CD4-positive, alpha-beta T cell (primary cell): ENCODE measurements around the gene PCDHA1. TPM values are rescaled to one million over a fixed set of nuclear protein-coding genes. Genes with fewer than 3 reads are reported as not detected.

ENCODE experiments used
- ATAC-seq: fragments of 200-7000 bp; cut with Tn5 transposase; one replicate; pipeline ENCODE4 v1.10.0; 2022; ENCODE audit warnings: mild to moderate bottlenecking; ENCODE audit not compliant: poor library complexity
- CTCF ChIA-PET: fragments of 350-600 bp; sonication (Branson Sonifier 250); formaldehyde crosslinking; loops from one replicate; lab custom pipeline; 2021; ENCODE audit warnings: antibody characterized with exemption, inconsistent platforms; lab: Charles Lee
- POLR2A ChIA-PET: fragments of 350-600 bp; sonication (Branson Sonifier 250); formaldehyde crosslinking; loops from one replicate; lab custom pipeline; 2021; ENCODE audit warnings: antibody characterized with exemption, inconsistent platforms; lab: Charles Lee
- DNase-seq, 14 experiments: peaks; one replicate each; pipeline ENCODE4 v3.0.0-alpha.2; 2013 to 2020; ENCODE audit warnings: mixed read lengths in 2 of 14
- H3K27ac ChIP-seq, 2 donors: one replicate each; pipeline versions ENCODE4 v1.5.1 to v1.7.0; 2013; ENCODE audit warnings: low read length in 2 of 2, low read depth in 1 of 2, mild to moderate bottlenecking in 1 of 2
- H3K27me3 ChIP-seq, 2 experiments: 1 replicate in 1 of 2; 2 replicates in 1 of 2; pipeline versions ENCODE4 v1.6.1 to v1.7.0; 2013; ENCODE audit warnings: low read length in 2 of 2, control low read depth in 1 of 2, mild to moderate bottlenecking in 1 of 2, moderate library complexity in 1 of 2; ENCODE audit not compliant: insufficient read depth in 2 of 2, control insufficient read depth in 1 of 2
- H3K36me3 ChIP-seq: one replicate; pipeline ENCODE4 v1.6.1; 2013; ENCODE audit warnings: low read length, control low read depth; ENCODE audit not compliant: insufficient read depth
- H3K4me1 ChIP-seq: one replicate; pipeline ENCODE4 v1.6.1; 2013; ENCODE audit warnings: low read length, control low read depth; ENCODE audit not compliant: insufficient read depth
- H3K4me3 ChIP-seq: one replicate; pipeline ENCODE4 v1.5.1; 2013; ENCODE audit warnings: mild to moderate bottlenecking, low read length, moderate library complexity
- H3K9me3 ChIP-seq, 2 experiments: 1 replicate in 1 of 2; 2 replicates in 1 of 2; pipeline versions ENCODE4 v1.6.1 to v1.7.0; 2013; ENCODE audit warnings: low read length in 2 of 2, mild to moderate bottlenecking in 2 of 2, control low read depth in 1 of 2, moderate library complexity in 1 of 2; ENCODE audit not compliant: control insufficient read depth in 1 of 2, insufficient read depth in 1 of 2
- H3K27ac Mint-ChIP-seq: one replicate; pipeline ENCODE4 v1.8.0; 2020; ENCODE audit warnings: mixed read lengths
- H3K27me3 Mint-ChIP-seq: one replicate; pipeline ENCODE4 v1.8.0; 2021; ENCODE audit warnings: mixed read lengths
- H3K36me3 Mint-ChIP-seq: one replicate; pipeline ENCODE4 v1.8.0; 2021; ENCODE audit warnings: low read depth, mixed read lengths
- H3K4me1 Mint-ChIP-seq: one replicate; pipeline ENCODE4 v1.8.0; 2021; ENCODE audit warnings: low read depth, mixed read lengths
- H3K4me3 Mint-ChIP-seq: one replicate; pipeline ENCODE4 v1.8.0; 2020; ENCODE audit warnings: mild to moderate bottlenecking, mixed read lengths
- H3K9me3 Mint-ChIP-seq: one replicate; pipeline ENCODE4 v1.8.0; 2020; ENCODE audit warnings: mixed read lengths
- CTCF ChIP-seq: fragments of 200-600 bp; IDR thresholded peaks from one replicate; pipeline ENCODE4 v1.8.0; 2022; ENCODE audit warnings: antibody characterized with exemption, mild to moderate bottlenecking
- intact Hi-C, 2 experiments: fragments of 100-400 bp; cut with DNase I in 1 of 2; cut with micrococcal nuclease in 1 of 2; formaldehyde crosslinking; loops; one replicate each; pipeline versions ENCODE4 v1.15.1 to v1.9.0; 2023 to 2025; cut with DNase I, micrococcal nuclease
- total RNA-seq, 174 experiments: library from RNA in 2 of 174; stranded (reverse) in 2 of 174; gene quantifications; one replicate each; pipeline ENCODE4 v1.2.3 and lab custom pipeline; 2021 to 2026

The PCDHA1 gene
- total RNA-seq, 2 experiments from 2014 or later: not detected

GRCh38 chr5:141032626-141033025 is 246.7 kb downstream of the PCDHA1 start:
- H3K9me3 ChIP-seq: no peaks in the 10 kb centered on the region
- no peaks in the 10 kb centered on the region for H3K4me1 Mint-ChIP-seq
- H3K4me3 ChIP-seq: no peak overlapping the region
- DNase-seq (no peak), ATAC-seq (no peak)
- no peak overlapping the region for H3K4me3 Mint-ChIP-seq
- no peaks in the 10 kb centered on the region for H3K9me3 Mint-ChIP-seq
- intact Hi-C loops: no loop called here
- H3K4me1 ChIP-seq: no peaks in the 10 kb centered on the region
- no peak for TF ChIP-seq CTCF
- POLR2A ChIA-PET: no interaction called here
- no peaks in the 10 kb centered on the region for H3K36me3 Mint-ChIP-seq
- H3K27me3 Mint-ChIP-seq: peaks cover 4% of the 10 kb centered on the region
- no peak overlapping the region for H3K27ac ChIP-seq
- H3K27me3 ChIP-seq: peaks cover 0 to 3% of the 10 kb centered on the region in 2 experiments
- H3K27ac Mint-ChIP-seq: no peak overlapping the region
- CTCF ChIA-PET: no interaction called here
- no peaks in the 10 kb centered on the region for H3K36me3 ChIP-seq

GRCh38 chr5:141039061-141039460 is 253.1 kb downstream of the PCDHA1 start:
- no peak for DNase-seq
- ChIA-PET CTCF (no interaction called here), POLR2A (no interaction called here)
- no peak overlapping the region for H3K27ac Mint-ChIP-seq
- Histone ChIP-seq H3K36me3 (no peaks in the 10 kb centered on the region), H3K9me3 (peaks cover 12 to 18% of the 10 kb centered on the region in 2 experiments), H3K27me3 (peaks cover 3 to 11% of the 10 kb centered on the region in 2 experiments), H3K27ac (no peak overlapping the region), H3K4me3 (no peak overlapping the region), H3K4me1 (peaks cover 7% of the 10 kb centered on the region)
- intact Hi-C loops: no loop called here
- no peak for ATAC-seq
- H3K9me3 Mint-ChIP-seq: no peaks in the 10 kb centered on the region
- H3K4me3 Mint-ChIP-seq: no peak overlapping the region
- H3K36me3 Mint-ChIP-seq: no peaks in the 10 kb centered on the region
- H3K27me3 Mint-ChIP-seq: peaks cover 21% of the 10 kb centered on the region
- no peaks in the 10 kb centered on the region for H3K4me1 Mint-ChIP-seq
- no peak for TF ChIP-seq CTCF

- H3K36me3 ChIP-seq: no peaks in the 10 kb centered on the region
- no peak for TF ChIP-seq CTCF
- H3K9me3 Mint-ChIP-seq: no peaks in the 10 kb centered on the region
Measured at GRCh38 chr5:141039517-141039916, 253.6 kb downstream of the PCDHA1 start.

More at GRCh38 chr5:141039517-141039916, 253.6 kb downstream of the PCDHA1 start:
- intact Hi-C loops: no loop called here
- no peak for DNase-seq
- no peak overlapping the region for H3K27ac Mint-ChIP-seq
- POLR2A ChIA-PET: no interaction called here
- H3K4me1 Mint-ChIP-seq: no peaks in the 10 kb centered on the region
- no peak overlapping the region for H3K27ac ChIP-seq
- no peak overlapping the region for H3K4me3 ChIP-seq
- no peak for ATAC-seq
- no peak overlapping the region for H3K4me3 Mint-ChIP-seq
- peaks cover 3 to 11% of the 10 kb centered on the region in 2 experiments for H3K27me3 ChIP-seq
- H3K9me3 ChIP-seq: peaks cover 12 to 18% of the 10 kb centered on the region in 2 experiments
- no peaks in the 10 kb centered on the region for H3K36me3 Mint-ChIP-seq
- CTCF ChIA-PET: no interaction called here
- H3K4me1 ChIP-seq: peaks cover 7% of the 10 kb centered on the region
- H3K27me3 Mint-ChIP-seq: peaks cover 26% of the 10 kb centered on the region
